BJ (cell line): ENCODE data around the gene C12orf42. TPM values are rescaled to one million over a fixed set of nuclear protein-coding genes. Genes with fewer than 3 reads are reported as not detected.

ENCODE experiments used
- CTCF ChIA-PET: fragments of 350-600 bp; formaldehyde crosslinking; extraction: SDS; loops from one replicate; lab custom pipeline; 2021; ENCODE audit warnings: antibody characterized with exemption, inconsistent platforms; lab: Yijun Ruan, JAX
- POLR2A ChIA-PET: fragments of 300-600 bp; sonication (Branson Sonifier 250); formaldehyde crosslinking; extraction: SDS; loops from one replicate; lab custom pipeline; 2021; ENCODE audit warnings: antibody characterized with exemption; lab: Charles Lee
- DNase-seq: peaks from one replicate; pipeline ENCODE4 v3.0.0-alpha.2; 2011; ENCODE audit warnings: low read depth
- H3K27me3 ChIP-seq: 2 replicates; pipeline ENCODE4 v1.6.0; 2011; ENCODE audit warnings: low read length; ENCODE audit not compliant: control insufficient read depth, insufficient read depth
- H3K36me3 ChIP-seq: 2 replicates; pipeline ENCODE4 v1.5.1; 2011; ENCODE audit warnings: low read length; ENCODE audit not compliant: control insufficient read depth, insufficient read depth
- H3K4me3 ChIP-seq: 2 replicates; pipeline ENCODE4 v1.5.1; 2011; ENCODE audit warnings: low read depth, mild to moderate bottlenecking, control low read depth, low read length
- CTCF ChIP-seq: IDR thresholded peaks from 2 replicates; pipeline ENCODE4 v1.5.1; 2011; ENCODE audit warnings: low read depth, mild to moderate bottlenecking, control low read depth, inconsistent platforms, low read length, moderate library complexity; ENCODE audit not compliant: insufficient read depth
- polyA plus RNA-seq: library from polyadenylated mRNA; depleted of rRNA; stranded (reverse); fragments of >200 nt; gene quantifications from 2 replicates; pipeline ENCODE4 v1.2.3, GENCODE V29; 2011

C12orf42 gene
- polyA plus RNA-seq, 1 experiment = not detected

- POLR2A ChIA-PET = no interaction called here
Observed at GRCh38 chr12:103350116-103350515, 145.7 kb downstream of the C12orf42 start.

GRCh38 chr12:103348935-103349334 is 146.8 kb downstream of the C12orf42 start:
- H3K36me3 ChIP-seq = no peaks in the 10 kb centered on the region
- DNase-seq = no peak
- H3K4me3 ChIP-seq = no peak overlapping the region
- CTCF ChIA-PET = no interaction called here
- no peaks in the 10 kb centered on the region for H3K27me3 ChIP-seq
- POLR2A ChIA-PET = no interaction called here
- no peak for TF ChIP-seq CTCF

More at GRCh38 chr12:103350116-103350515, 145.7 kb downstream of the C12orf42 start:
- TF ChIP-seq CTCF = no peak
- CTCF ChIA-PET = no interaction called here
- no peaks in the 10 kb centered on the region for H3K27me3 ChIP-seq
- H3K36me3 ChIP-seq = no peaks in the 10 kb centered on the region
- H3K4me3 ChIP-seq = no peak overlapping the region
- DNase-seq = no peak

GRCh38 chr12:103336940-103337339 is 158.8 kb downstream of the C12orf42 start:
- CTCF ChIA-PET = no interaction called here
- H3K27me3 ChIP-seq = no peaks in the 10 kb centered on the region

GRCh38 chr12:103334466-103334865 is 161.3 kb downstream of the C12orf42 start:
- H3K4me3 ChIP-seq = no peak overlapping the region
- no peaks in the 10 kb centered on the region for H3K36me3 ChIP-seq
- H3K27me3 ChIP-seq = no peaks in the 10 kb centered on the region
- ChIA-PET CTCF (no interaction called here), POLR2A (no interaction called here)
- no peak for DNase-seq
- TF ChIP-seq CTCF = no peak

More at GRCh38 chr12:103336940-103337339, 158.8 kb downstream of the C12orf42 start:
- no peak for DNase-seq
- TF ChIP-seq CTCF = no peak
- Histone ChIP-seq H3K36me3 (no peaks in the 10 kb centered on the region), H3K4me3 (no peak overlapping the region)
- POLR2A ChIA-PET = no interaction called here

- Histone ChIP-seq H3K36me3 (no peaks in the 10 kb centered on the region), H3K4me3 (no peak overlapping the region), H3K27me3 (no peaks in the 10 kb centered on the region)
- DNase-seq = no peak
- TF ChIP-seq CTCF = no peak
- ChIA-PET POLR2A (no interaction called here), CTCF (no interaction called here)
Observed at GRCh38 chr12:103333676-103334075, 162.1 kb downstream of the C12orf42 start.
